Stimulated activated CD8-positive, alpha-beta memory T cell treated with anti-CD3 and anti-CD28 coated beads, Interleukin-7, amount 100 ng/mL, for 1 hour (primary cell): ENCODE data around the gene KAT6B.

Experiments used
- DNase-seq, 2 donors: peaks; one replicate each; pipeline ENCODE4 v3.0.0-alpha.2; 2020; ENCODE audit warnings: low read depth in 2 of 2

Gene KAT6B

DNA sequence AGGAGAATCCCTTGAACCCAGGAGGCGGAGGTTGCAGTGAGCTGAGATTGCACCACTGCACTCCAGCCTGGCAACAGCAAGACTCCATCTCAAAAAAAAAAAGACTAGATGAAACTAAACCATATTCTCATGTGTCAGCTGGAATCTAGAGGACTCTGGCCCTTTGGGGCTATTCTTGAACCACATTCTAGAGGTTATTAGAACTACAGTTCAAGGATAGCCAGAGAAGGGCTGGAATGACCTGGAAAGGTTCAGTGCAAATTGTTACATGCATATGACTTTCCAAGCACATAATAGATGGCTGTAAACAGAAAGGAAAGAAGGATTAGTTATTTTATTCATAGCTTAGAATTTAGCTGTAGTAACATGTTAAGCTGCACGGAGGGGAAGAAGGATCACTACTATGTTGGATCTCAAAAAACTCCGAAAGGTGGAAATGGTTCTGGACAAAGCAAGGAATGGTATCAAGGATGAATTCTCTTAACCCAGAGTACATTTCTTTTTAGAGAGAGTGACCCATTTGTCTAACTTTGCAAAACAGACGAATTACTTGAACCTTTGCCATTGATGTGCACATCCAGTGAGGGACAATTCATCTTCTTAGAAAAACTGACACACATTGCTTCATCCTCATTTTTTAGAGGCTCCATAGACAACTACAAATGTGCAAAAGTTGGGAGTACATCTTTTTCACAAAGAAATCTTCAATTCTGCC, 161.1 kb downstream of the KAT6B start:
- no peak for DNase-seq

- DNase-seq, result no peak
Observed at GRCh38 chr10:74988054-74988775, 161.8 kb downstream of the KAT6B start.

- no peak for DNase-seq
Observed at GRCh38 chr10:74988832-74989561, 162.6 kb downstream of the KAT6B start.

DNA sequence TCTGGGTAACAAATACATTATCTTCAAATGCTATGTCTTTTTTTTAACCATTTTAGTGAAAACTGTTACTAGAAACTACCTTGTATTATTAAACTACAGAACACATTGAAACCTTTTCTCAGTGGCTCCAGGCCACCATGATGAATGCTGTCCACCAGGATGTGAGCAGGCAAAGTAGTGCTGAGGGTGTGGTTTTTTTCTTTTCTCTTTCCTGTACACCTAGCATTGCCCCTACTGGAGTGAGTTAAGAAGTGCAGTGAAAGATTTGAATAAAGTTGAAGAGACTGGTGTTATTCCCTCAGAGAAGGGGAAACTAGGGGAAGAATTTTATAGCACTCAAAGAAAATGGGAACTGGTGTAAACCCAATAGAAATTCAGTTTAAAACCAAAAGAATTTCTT, 165.0 kb downstream of the KAT6B start:
- DNase-seq, result no peak

GRCh38 chr10:74992068-74992467, 165.7 kb downstream of the KAT6B start:
- DNase-seq, result no peak

- DNase-seq, result no peak
Observed at GRCh38 chr10:74993649-74994048, 167.2 kb downstream of the KAT6B start.

- DNase-seq, result no peak
Observed at GRCh38 chr10:74994854-74995253, 168.5 kb downstream of the KAT6B start.

DNA sequence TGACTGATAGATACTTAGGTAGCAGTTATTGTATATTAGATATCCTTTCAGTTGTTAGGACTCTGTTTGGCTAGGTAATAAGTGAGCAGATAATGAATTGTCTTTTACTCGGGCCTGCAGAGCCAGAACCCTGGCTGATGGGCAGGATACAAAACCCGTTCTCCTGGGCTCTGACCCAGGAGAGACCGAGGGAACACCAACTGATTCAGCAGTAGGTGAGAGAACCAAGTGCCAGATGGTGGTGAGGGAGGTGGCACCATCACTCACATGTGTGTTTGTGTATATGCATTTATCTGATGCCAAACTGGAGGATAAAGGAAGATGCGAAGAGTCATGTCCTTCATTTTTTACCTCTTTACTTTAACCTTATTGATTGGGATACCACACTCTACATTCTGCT, 169.4 kb downstream of the KAT6B start:
- DNase-seq, result no peak

DNA sequence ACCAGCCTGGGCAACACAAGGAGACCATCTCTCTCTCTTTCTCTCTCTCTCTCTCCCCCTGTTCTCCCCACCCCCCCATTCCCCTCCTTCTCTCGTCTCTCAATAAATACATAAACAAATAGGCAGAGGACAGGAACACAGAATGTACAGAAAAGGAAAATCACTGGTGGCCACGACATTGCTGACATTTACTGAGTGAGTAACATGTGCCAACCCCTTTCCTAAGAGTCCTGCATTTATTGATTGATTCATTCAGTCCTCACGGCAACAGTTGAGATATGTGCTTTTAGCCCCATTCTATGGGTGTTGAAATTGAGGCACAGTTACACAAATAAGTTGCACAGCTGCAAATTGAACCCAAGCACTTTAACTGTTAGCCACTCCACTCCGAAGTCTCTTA, 170.8 kb downstream of the KAT6B start:
- DNase-seq, result no peak

DNA sequence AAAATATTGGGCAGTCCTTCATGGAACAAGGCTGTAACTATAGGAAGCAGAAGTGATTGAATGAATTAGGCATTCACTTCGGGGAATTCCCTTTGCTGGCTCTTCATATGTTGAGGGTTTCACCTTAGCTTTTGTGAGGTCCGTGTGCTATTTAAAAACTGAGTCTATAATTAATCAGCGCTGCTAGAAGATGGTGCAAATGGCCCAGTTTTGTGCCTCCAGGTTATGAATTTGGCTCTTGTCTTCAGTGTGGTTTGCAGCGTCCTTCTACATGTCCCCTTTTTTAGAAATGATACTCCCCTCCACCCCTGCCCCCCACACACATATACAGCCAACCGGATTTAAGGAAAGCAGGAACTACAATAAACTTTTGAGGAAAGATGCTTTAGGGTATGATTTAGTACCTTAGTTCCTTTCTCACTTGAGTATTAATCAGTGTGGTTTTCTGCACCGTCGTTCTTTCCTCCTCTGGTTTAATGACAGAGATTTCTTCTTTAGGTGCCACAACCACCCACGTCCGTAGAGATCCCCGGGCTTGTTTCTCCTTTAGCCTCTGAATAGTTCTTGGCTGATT, 174.4 kb downstream of the KAT6B start:
- DNase-seq, result no peak

- no peak for DNase-seq
Observed at GRCh38 chr10:75001715-75002350, 175.4 kb downstream of the KAT6B start.

DNA sequence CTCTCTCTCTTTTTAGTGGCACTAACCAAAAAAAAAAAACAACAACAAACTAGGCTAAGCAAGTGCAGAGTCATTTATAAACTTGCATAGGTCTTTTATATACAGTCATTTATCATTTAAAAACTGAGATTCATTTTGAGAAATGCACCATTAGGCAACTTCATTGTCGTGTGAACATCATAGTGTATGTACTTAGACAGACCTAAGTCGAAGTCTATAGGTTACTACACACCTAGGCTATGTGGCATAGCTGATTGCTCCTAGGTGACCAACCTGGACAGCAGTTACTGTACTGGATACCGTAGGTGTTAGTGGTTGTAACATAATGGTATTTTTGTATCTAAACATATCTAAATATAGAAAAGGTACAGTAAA, 175.9 kb downstream of the KAT6B start:
- no peak for DNase-seq

DNA sequence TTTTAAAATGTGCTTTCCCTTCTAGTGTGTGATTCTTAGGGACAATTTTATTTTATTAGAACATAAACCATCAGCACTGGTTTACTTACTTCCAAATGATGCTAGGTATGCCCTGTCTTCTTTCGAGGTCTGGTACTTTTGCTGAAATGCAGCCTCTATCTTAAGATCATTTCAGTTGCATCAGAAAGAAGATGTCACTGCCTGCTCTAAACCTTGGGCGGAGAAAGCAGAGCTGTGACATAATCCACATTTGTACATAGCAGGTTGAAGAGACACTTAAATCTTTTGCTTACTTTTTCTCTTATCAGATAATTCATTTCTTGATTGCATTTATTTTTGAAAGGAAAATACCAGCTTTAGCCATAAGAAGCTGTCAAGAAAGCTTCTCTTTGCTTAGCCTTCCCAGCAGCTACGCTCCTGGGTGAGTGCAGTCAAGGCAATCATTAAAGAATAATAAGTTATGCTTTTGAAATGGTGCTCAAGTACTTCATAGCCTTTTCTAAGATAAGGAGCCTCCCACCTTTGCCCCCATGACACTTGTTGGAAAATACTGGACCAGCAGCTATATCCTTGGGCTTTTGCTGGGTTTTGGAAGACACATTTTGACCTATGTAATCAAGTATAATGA, 176.7 kb downstream of the KAT6B start:
- DNase-seq, result no peak

GRCh38 chr10:75003891-75004290, 177.5 kb downstream of the KAT6B start:
- no peak for DNase-seq

DNA sequence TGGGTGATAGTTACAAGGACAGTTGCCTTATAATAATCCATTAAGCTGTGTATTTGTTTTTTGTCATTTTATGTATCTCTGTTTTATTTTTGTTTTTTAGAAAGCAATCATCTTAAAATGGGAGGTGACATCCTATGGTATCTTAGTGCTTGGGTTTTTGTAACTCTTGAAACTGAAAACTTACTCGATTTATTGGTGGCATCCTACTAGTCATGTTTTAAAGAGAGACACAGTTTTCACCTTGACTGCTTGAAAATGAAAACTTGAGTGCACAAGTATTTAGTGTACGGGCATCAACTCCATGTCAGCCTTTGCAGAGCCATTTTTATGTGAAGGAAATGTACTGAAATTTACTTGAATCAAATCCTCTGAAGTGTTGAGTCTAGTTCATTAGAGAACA, 181.2 kb downstream of the KAT6B start:
- DNase-seq, result no peak

GRCh38 chr10:75008952-75009351, 182.6 kb downstream of the KAT6B start:
- no peak for DNase-seq

- no peak for DNase-seq
Observed at GRCh38 chr10:75009426-75009825, 183.0 kb downstream of the KAT6B start.

- no peak for DNase-seq
Observed at GRCh38 chr10:75010373-75010772, 184.0 kb downstream of the KAT6B start.

DNA sequence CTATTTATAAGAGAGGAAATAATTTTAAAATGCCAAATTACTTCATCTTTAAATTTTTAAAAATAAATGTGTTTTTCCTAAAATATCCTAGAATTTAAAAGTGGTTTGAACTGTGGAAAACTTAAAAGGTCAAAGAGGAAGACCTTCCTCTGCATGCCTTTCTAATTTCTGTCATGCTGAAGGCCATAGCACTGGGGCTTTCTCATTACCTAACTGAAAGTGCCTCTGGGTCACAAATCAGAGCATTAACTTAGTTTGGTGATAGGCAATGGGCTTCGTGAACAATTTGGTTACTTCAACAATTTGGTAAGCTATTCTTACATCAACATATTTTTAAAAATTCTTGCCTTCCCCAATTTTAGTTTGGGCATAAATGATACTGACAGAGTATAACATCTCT, 184.8 kb downstream of the KAT6B start:
- DNase-seq, result no peak

DNA sequence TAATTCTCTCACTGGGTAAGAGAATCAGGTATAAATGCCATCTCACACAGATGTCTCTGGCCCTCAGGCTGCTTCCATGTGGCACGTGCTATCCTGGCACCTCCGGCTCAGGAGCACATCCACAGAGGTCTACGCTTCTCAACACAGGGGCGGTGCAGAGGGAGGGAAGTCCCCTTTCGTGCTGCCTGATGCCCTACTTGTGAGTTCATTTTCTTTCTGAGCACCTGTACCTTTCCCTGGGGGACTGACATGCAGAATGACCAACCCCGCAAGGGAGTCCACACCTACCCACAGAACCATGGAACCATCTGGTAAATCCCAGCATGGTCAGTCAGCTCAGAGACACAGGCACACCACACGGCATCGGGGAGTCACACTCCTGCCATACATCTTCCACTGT, 186.1 kb downstream of the KAT6B start:
- no peak for DNase-seq

DNA sequence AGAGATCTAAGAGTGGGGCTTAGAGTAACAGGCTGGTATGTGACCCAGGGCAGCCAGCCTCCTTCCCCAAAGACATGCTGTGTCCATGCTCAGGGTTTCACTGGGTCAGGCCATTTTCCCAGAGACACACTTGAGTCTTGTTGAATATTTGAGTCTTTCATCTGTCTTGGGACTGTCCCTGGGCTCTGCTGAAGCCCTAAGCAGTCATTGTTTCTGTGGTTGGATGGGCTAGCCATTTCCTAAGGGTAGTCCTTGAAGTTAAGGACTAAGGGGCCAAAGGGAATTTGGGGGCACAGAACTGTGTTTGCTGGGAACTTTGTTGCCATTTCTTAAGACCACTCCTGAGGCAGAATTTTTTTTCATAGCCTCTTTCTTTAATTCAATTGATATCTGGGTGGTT, 186.6 kb downstream of the KAT6B start:
- DNase-seq, result no peak

GRCh38 chr10:75013522-75013921, 187.1 kb downstream of the KAT6B start:
- DNase-seq, result no peak
